Measurements from ENCODE around the gene EVA1A. TPM values are rescaled to one million over a fixed set of nuclear protein-coding genes. Genes with fewer than 3 reads are reported as not detected.

Gene EVA1A
- total and polyA plus RNA-seq, 4 donors, result 30.1 to 102 (median 43.5) TPM

GRCh38 chr2:75598589-75599155 is 37.9 kb upstream of the EVA1A start:
- no peak overlapping the region for H3K27ac ChIP-seq (ENCODE audit: low read depth in 1 of 2, low read length in 1 of 2)
- no peaks in the 10 kb centered on the region for H3K36me3 ChIP-seq (ENCODE audit: control insufficient read depth in 4 of 4, insufficient read depth in 4 of 4, low read length in 4 of 4)
- no peak overlapping the region for H3K4me3 ChIP-seq
- H3K9me3 ChIP-seq (ENCODE audit: control insufficient read depth in 4 of 4, insufficient read depth in 3 of 4, low read length in 3 of 4), result no peaks in the 10 kb centered on the region
- DNase-seq, result peak in 1 of 3 donors; percentile 31
- peaks cover 0 to 10% (median 0%) of the 10 kb centered on the region in 5 donors for H3K4me1 ChIP-seq (ENCODE audit: control insufficient read depth in 5 of 5, insufficient read depth in 5 of 5, low read length in 5 of 5)
- no peak for ATAC-seq (ENCODE audit: insufficient read depth, low FRiP score)
- WGBS, 2 donors, result 86% methylated on average over 8 of the region's 8 CpGs
- H3K9ac ChIP-seq (ENCODE audit: insufficient read depth in 1 of 2, low read length in 2 of 2), result no peak overlapping the region
- no peaks in the 10 kb centered on the region for H3K27me3 ChIP-seq (ENCODE audit: control insufficient read depth in 3 of 3, insufficient read depth in 3 of 3, low read length in 2 of 3)
- no peak for TF ChIP-seq CTCF (IDR thresholded peaks at IDR 0.05; ENCODE audit: control extremely low read depth, extremely low read depth)

GRCh38 chr2:75597949-75598348 is 37.2 kb upstream of the EVA1A start:
- DNase-seq (no peak), ATAC-seq (ENCODE audit: insufficient read depth, low FRiP score) (no peak)
- H3K9ac ChIP-seq (ENCODE audit: insufficient read depth in 1 of 2, low read length in 2 of 2), result no peak overlapping the region
- no peak for TF ChIP-seq CTCF (IDR thresholded peaks at IDR 0.05; ENCODE audit: control extremely low read depth, extremely low read depth)
- no peaks in the 10 kb centered on the region for H3K36me3 ChIP-seq (ENCODE audit: control insufficient read depth in 4 of 4, insufficient read depth in 4 of 4, low read length in 4 of 4)
- H3K27ac ChIP-seq (ENCODE audit: low read depth in 1 of 2, low read length in 1 of 2), result no peak overlapping the region
- no peaks in the 10 kb centered on the region for H3K9me3 ChIP-seq (ENCODE audit: control insufficient read depth in 4 of 4, insufficient read depth in 3 of 4, low read length in 3 of 4)
- H3K4me1 ChIP-seq (ENCODE audit: control insufficient read depth in 5 of 5, insufficient read depth in 5 of 5, low read length in 5 of 5), result peaks cover 0 to 10% (median 0%) of the 10 kb centered on the region in 5 donors
- no peaks in the 10 kb centered on the region for H3K27me3 ChIP-seq (ENCODE audit: control insufficient read depth in 3 of 3, insufficient read depth in 3 of 3, low read length in 2 of 3)
- 91 to 93% methylated on average over 20 of the region's 20 CpGs for WGBS, 2 donors
- no peak overlapping the region for H3K4me3 ChIP-seq

DNA sequence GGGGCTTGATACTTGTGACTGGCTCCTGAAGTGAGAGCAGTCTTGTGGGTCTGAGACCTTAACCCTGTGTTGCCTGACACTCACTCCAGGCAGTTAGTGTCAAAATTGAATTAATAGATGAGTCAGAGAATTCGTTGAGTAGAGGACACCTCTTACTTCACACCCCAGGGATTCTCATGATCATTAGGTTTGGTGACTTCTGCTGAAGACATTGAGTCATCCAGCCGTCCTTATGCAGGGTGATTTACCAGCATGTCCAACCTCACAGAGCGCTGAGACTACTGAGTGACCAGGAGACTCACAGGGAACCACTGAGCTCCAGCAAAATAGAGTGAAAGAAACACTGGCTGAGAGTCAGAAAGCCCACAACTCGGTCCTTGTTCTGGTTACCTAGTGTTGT is 36.0 kb upstream of the EVA1A start:
- H3K27ac ChIP-seq (ENCODE audit: low read depth in 1 of 2, low read length in 1 of 2), result no peak overlapping the region
- H3K4me1 ChIP-seq (ENCODE audit: control insufficient read depth in 5 of 5, insufficient read depth in 5 of 5, low read length in 5 of 5), result peaks cover 0 to 18% (median 0%) of the 10 kb centered on the region in 5 donors
- DNase-seq (no peak), ATAC-seq (ENCODE audit: insufficient read depth, low FRiP score) (no peak)
- no peaks in the 10 kb centered on the region for H3K36me3 ChIP-seq (ENCODE audit: control insufficient read depth in 4 of 4, insufficient read depth in 4 of 4, low read length in 4 of 4)
- H3K4me3 ChIP-seq, result no peak overlapping the region
- 84 to 89% methylated on average over 4 of the region's 4 CpGs for WGBS, 2 donors
- no peaks in the 10 kb centered on the region for H3K9me3 ChIP-seq (ENCODE audit: control insufficient read depth in 4 of 4, insufficient read depth in 3 of 4, low read length in 3 of 4)
- TF ChIP-seq CTCF (IDR thresholded peaks at IDR 0.05; ENCODE audit: control extremely low read depth, extremely low read depth), result no peak
- no peaks in the 10 kb centered on the region for H3K27me3 ChIP-seq (ENCODE audit: control insufficient read depth in 3 of 3, insufficient read depth in 3 of 3, low read length in 2 of 3)
- H3K9ac ChIP-seq (ENCODE audit: insufficient read depth in 1 of 2, low read length in 2 of 2), result no peak overlapping the region
